Measurements from ENCODE around the gene CRY1. TPM values are rescaled to one million over a fixed set of nuclear protein-coding genes. Genes with fewer than 3 reads are reported as not detected.

CRY1 gene
- polyA plus RNA-seq, 1 donor from 2014 or later = 33.4 TPM

GRCh38 chr12:106976668-106977067 lies 116.7 kb downstream of the CRY1 start:
- Histone ChIP-seq H3K36me3 (ENCODE audit: insufficient read depth, low read length) (peaks cover 5% of the 10 kb centered on the region), H3K9me3 (ENCODE audit: low read length) (no peaks in the 10 kb centered on the region), H3K27me3 (ENCODE audit: insufficient read depth, low read depth, low read length) (no peaks in the 10 kb centered on the region), H3F3A (ENCODE audit: insufficient read depth, low read length, poor library complexity, severe bottlenecking) (no peaks in the 10 kb centered on the region), H3K9me2 (ENCODE audit: insufficient read depth, low read length) (no peaks in the 10 kb centered on the region), H3K4me3 (ENCODE audit: low read length) (no peak overlapping the region), H2AFZ (ENCODE audit: low read depth, low read length) (no peak overlapping the region), H3K9ac (ENCODE audit: low read length) (no peak overlapping the region), H3K27ac (ENCODE audit: low read length) (no peak overlapping the region), H4K20me1 (ENCODE audit: insufficient read depth) (no peaks in the 10 kb centered on the region), H3K79me2 (replicated peaks; ENCODE audit: insufficient read depth, low read length) (no peaks in the 10 kb centered on the region), H3K4me2 (ENCODE audit: low read length) (no peak overlapping the region)
- TF ChIP-seq RAD21 (conservative IDR thresholded peaks at IDR 0.05) = no peak
- no peak for TF ChIP-seq EP300 (conservative IDR thresholded peaks at IDR 0.05; ENCODE audit: poor library complexity, severe bottlenecking)
- TF ChIP-seq EZH2 (IDR thresholded peaks at IDR 0.05; ENCODE audit: borderline replicate concordance, insufficient read depth, low read length, poor library complexity, severe bottlenecking) = no peak
- no peak for TF ChIP-seq MXI1 (conservative IDR thresholded peaks at IDR 0.05; ENCODE audit: poor library complexity, severe bottlenecking)
- no peak for TF ChIP-seq TAF1 (IDR thresholded peaks at IDR 0.05; ENCODE audit: low read depth)
- no peak for TF ChIP-seq REST (IDR thresholded peaks at IDR 0.05; ENCODE audit: borderline replicate concordance)
- no peak for TF ChIP-seq CTCF (IDR thresholded peaks at IDR 0.05; ENCODE audit: poor library complexity, severe bottlenecking)
- TF ChIP-seq SMC3 (conservative IDR thresholded peaks at IDR 0.05; ENCODE audit: poor library complexity) = no peak
- no peak for TF ChIP-seq POLR2AphosphoS5 (IDR thresholded peaks at IDR 0.05)

GRCh38 chr12:106975993-106976658 lies 117.2 kb downstream of the CRY1 start:
- Histone ChIP-seq H3K27ac (ENCODE audit: low read length) (no peak overlapping the region), H3K9me3 (ENCODE audit: low read length) (no peaks in the 10 kb centered on the region), H3K9ac (ENCODE audit: low read length) (no peak overlapping the region), H3K9me2 (ENCODE audit: insufficient read depth, low read length) (no peaks in the 10 kb centered on the region), H2AFZ (ENCODE audit: low read depth, low read length) (no peak overlapping the region), H3K79me2 (replicated peaks; ENCODE audit: insufficient read depth, low read length) (no peaks in the 10 kb centered on the region), H3K4me2 (ENCODE audit: low read length) (no peak overlapping the region), H3K4me3 (ENCODE audit: low read length) (no peak overlapping the region), H3K36me3 (ENCODE audit: insufficient read depth, low read length) (peaks cover 11% of the 10 kb centered on the region), H3F3A (ENCODE audit: insufficient read depth, low read length, poor library complexity, severe bottlenecking) (no peaks in the 10 kb centered on the region), H4K20me1 (ENCODE audit: insufficient read depth) (no peaks in the 10 kb centered on the region), H3K27me3 (ENCODE audit: insufficient read depth, low read depth, low read length) (no peaks in the 10 kb centered on the region)
- TF ChIP-seq RAD21 (conservative IDR thresholded peaks at IDR 0.05) (no peak), MXI1 (conservative IDR thresholded peaks at IDR 0.05; ENCODE audit: poor library complexity, severe bottlenecking) (no peak)

All from neural cell (in vitro differentiated cells).